ENCODE results near the gene COA8. TPM values are rescaled to one million over a fixed set of nuclear protein-coding genes. Genes with fewer than 3 reads are reported as not detected.

Gene COA8
- total and polyA plus RNA-seq, 2 of the 13 experiments (the other 11 are each of a cell fraction or from before 2014, with no cell fraction given) = 10.9 to 25.1 TPM

- Histone ChIP-seq H3K4me2 (ENCODE audit: low read depth, low read length) (peak overlapping the region; percentile 73; the same call in 1 of the 2 replicates), H4K20me1 (ENCODE audit: insufficient read depth, low read length) (no peaks in the 10 kb centered on the region), H3K9me3 (ENCODE audit: low read length) (no peaks in the 10 kb centered on the region), H3K9ac (ENCODE audit: insufficient read depth, low read depth, low read length) (no peak overlapping the region), H3K27me3 (ENCODE audit: control insufficient read depth in 1 of 2, insufficient read depth in 2 of 2, low read length in 2 of 2) (no peaks in the 10 kb centered on the region), H3K4me3 (replicated peaks in 1 of 3; ENCODE audit: insufficient read depth in 1 of 3, low read depth in 2 of 3, low read length in 3 of 3) (peak overlapping the region in 1 of 3 experiments; percentile 5; a peak in 1 of 6 replicates), H3K4me1 (ENCODE audit: insufficient read depth, low read length) (peaks cover 46% of the 10 kb centered on the region), H3K79me2 (ENCODE audit: insufficient read depth, low read length) (peaks cover 4% of the 10 kb centered on the region), H2AFZ (ENCODE audit: low read length) (no peak overlapping the region), H3K36me3 (replicated peaks in 1 of 2; ENCODE audit: control insufficient read depth in 1 of 2, insufficient read depth in 2 of 2, low read length in 2 of 2) (peaks cover 0 to 10% of the 10 kb centered on the region in 2 experiments; a peak in 3 of 5 replicates), H3K27ac (ENCODE audit: extremely low read length, insufficient read depth, low read length) (no peak overlapping the region)
- 86% methylated on average over 12 of the region's 13 CpGs for WGBS (ENCODE audit: low lambda C conversion rate)
- BruUV-seq (replicated peaks) = no TSS peak
- peak; percentile 3 for ATAC-seq
- ChIA-PET POLR2A (interaction anchor here (2.6 to 3.1 kb wide), 2 partner anchors 9 to 22 kb away, joined by 7 to 24 read pairs; partner anchors contain the start of gene TRMT61A), CTCF (ENCODE audit: low intra/inter-chr PET ratio, low total read pairs) (interaction anchor here (1.3 to 3.0 kb wide), 2 partner anchors 27 to 31 kb away, joined by 6 to 38 read pairs; no protein-coding TSS in a partner anchor)
- 0 out of 2 replicates have a peak, but pooled peaks have one; percentile 9 for TF ChIP-seq PCBP1 (IDR thresholded peaks at IDR 0.05; ENCODE audit: borderline replicate concordance, low read depth, low read length)
- TF ChIP-seq, protein P1, sequence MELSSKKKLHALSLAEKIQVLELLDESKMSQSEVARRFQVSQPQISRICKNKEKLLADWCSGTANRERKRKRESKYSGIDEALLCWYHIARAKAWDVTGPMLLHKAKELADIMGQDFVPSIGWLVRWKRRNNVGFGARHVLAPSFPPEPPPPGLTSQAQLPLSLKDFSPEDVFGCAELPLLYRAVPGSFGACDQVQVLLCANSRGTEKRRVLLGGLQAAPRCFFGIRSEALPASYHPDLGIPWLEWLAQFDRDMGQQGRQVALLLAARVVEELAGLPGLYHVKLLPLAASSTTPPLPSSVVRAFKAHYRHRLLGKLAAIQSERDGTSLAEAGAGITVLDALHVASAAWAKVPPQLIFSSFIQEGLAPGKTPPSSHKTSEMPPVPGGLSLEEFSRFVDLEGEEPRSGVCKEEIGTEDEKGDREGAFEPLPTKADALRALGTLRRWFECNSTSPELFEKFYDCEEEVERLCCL (CRISPR knock-in tag; IDR thresholded peaks at IDR 0.05; ENCODE audit: borderline replicate concordance) = no peak
- 0 out of 2 replicates have a peak, but pooled peaks have one; percentile 21 for TF ChIP-seq ZNF788 (CRISPR knock-in tag; IDR thresholded peaks at IDR 0.05; ENCODE audit: borderline replicate concordance)
- 0 out of 2 replicates have a peak, but pooled peaks have one; percentile 2 for TF ChIP-seq ZBTB20 (CRISPR knock-in tag; IDR thresholded peaks at IDR 0.05; ENCODE audit: borderline replicate concordance, low read depth)
- no peak for TF ChIP-seq HNF4G (IDR thresholded peaks at IDR 0.05; ENCODE audit: borderline replicate concordance, low read depth, low read length)
- TF ChIP-seq HNF4G (CRISPR knock-in tag; IDR thresholded peaks at IDR 0.05; ENCODE audit: borderline replicate concordance, low read depth) = no peak
- TF ChIP-seq POLR2AphosphoS5 (IDR thresholded peaks at IDR 0.05; ENCODE audit: low read depth, low read length) = peak; percentile 10; the same call in 1 of the 2 replicates
- no peak for TF ChIP-seq MXD4 (CRISPR knock-in tag; IDR thresholded peaks at IDR 0.05)
- TF ChIP-seq AGO2 (optimal IDR thresholded peaks at IDR 0.05; ENCODE audit: low read depth, low read length) = peak; percentile 4
- TF ChIP-seq MEIS1 (CRISPR knock-in tag; IDR thresholded peaks at IDR 0.05; ENCODE audit: borderline replicate concordance) = 0 out of 2 replicates have a peak, but pooled peaks have one; percentile 0
- in situ Hi-C loops (cut with HindIII; ENCODE audit: extremely low pct_ligation_motif_present, low pct_unique_long_range_greater_than_20kb) = no loop called here
- no peak for FAIRE-seq
- DNase-seq (ENCODE audit: low spot score) = no peak
- intact Hi-C loops (cut with micrococcal nuclease; ENCODE audit: unreplicated experiment) = no loop called here
Measured at GRCh38 chr14:103519043-103519836, 43.5 kb upstream of the COA8 start.

Measured in HepG2 (cell line).